K562 (cell line): ENCODE data around the gene NTN4. TPM values are rescaled to one million over a fixed set of nuclear protein-coding genes. Genes with fewer than 3 reads are reported as not detected.

Experiments used
- ATAC-seq: fragments of 200-7000 bp; cut with Tn5 transposase; 3 replicates; pipeline ENCODE4 v1.9.1; 2020; ENCODE audit warnings: moderate library complexity
- BruUV-seq: library from RNA; stranded (reverse); fragments of 400-500 nt; replicated peaks from 2 replicates; lab custom pipeline; 2021; lab: Mats Ljungman, UMichigan
- CTCF ChIA-PET: fragments of 300-600 bp; formaldehyde crosslinking; extraction: SDS; loops from one replicate; lab custom pipeline; 2021; ENCODE audit warnings: low intra/inter-chr PET ratio; lab: Yijun Ruan, JAX
- POLR2A ChIA-PET: fragments of 300-600, 350-650 bp; sonication (Branson Sonifier 250); formaldehyde crosslinking; extraction: SDS; loops from one replicate; lab custom pipeline; 2021; ENCODE audit warnings: antibody characterized with exemption, inconsistent platforms; lab: Yijun Ruan, JAX
- DNase-seq, 4 experiments: peaks; one replicate each; pipeline versions ENCODE4 v3.0.0 to v3.0.0-alpha.2; 2011 to 2018; ENCODE audit warnings: low spot score in 3 of 4, mixed read lengths in 3 of 4; ENCODE audit errors: extremely low read depth in 1 of 4
- FAIRE-seq: peaks from 2 replicates; lab custom pipeline; 2011; peaks lifted over from hg19 to GRCh38; lab: Jason Lieb, UNC
- H2AFZ ChIP-seq: 2 replicates; pipeline ENCODE4 v1.6.0; 2011; ENCODE audit warnings: low read depth, low read length, control low read depth, inconsistent platforms
- H3K27ac ChIP-seq: fragments of 200-600 bp; 3 replicates; pipeline ENCODE4 v1.8.0; 2011; ENCODE audit warnings: low read depth, mild to moderate bottlenecking, control low read depth, inconsistent platforms, low read length, moderate library complexity, mixed read lengths; ENCODE audit errors: extremely low read depth
- H3K27me3 ChIP-seq, 2 experiments: fragments of 300-600 bp in 1 of 2; 2 replicates in 1 of 2; 3 replicates in 1 of 2; pipeline versions ENCODE4 v1.6.0 to v1.8.0; 2011; ENCODE audit warnings: inconsistent platforms in 2 of 2, low read length in 2 of 2, mild to moderate bottlenecking in 1 of 2, mixed read lengths in 1 of 2, moderate library complexity in 1 of 2; ENCODE audit not compliant: control insufficient read depth in 2 of 2, insufficient read depth in 2 of 2
- H3K36me3 ChIP-seq: fragments of 300-600 bp; 3 replicates; pipeline ENCODE4 v1.8.0; 2011; ENCODE audit warnings: mild to moderate bottlenecking, low read length, inconsistent platforms; ENCODE audit not compliant: control insufficient read depth, insufficient read depth
- H3K4me1 ChIP-seq, 2 experiments: fragments of 200-600 bp in 1 of 2; replicated peaks in 1 of 2; 2 replicates in 1 of 2; 3 replicates in 1 of 2; pipeline versions ENCODE4 v1.5.1 to v1.8.0; 2011; ENCODE audit warnings: inconsistent platforms in 2 of 2, low read length in 2 of 2, mild to moderate bottlenecking in 1 of 2, mixed read lengths in 1 of 2, moderate library complexity in 1 of 2; ENCODE audit not compliant: control insufficient read depth in 2 of 2, insufficient read depth in 2 of 2
- H3K4me2 ChIP-seq: 2 replicates; pipeline ENCODE4 v1.6.1; 2011; ENCODE audit warnings: low read length, control low read depth, inconsistent platforms, mixed read lengths; ENCODE audit not compliant: insufficient read depth
- H3K4me3 ChIP-seq: fragments of 200-600 bp; sonication (generic), shearing (Covaris generic); 2 replicates; pipeline ENCODE4 v1.5.1; 2016; ENCODE audit warnings: control low read depth, inconsistent platforms
- H3K79me2 ChIP-seq: fragments of 200-600 bp; 3 replicates; pipeline ENCODE4 v1.8.0; 2011; ENCODE audit warnings: low read length, inconsistent platforms; ENCODE audit not compliant: control insufficient read depth, insufficient read depth
- H3K9ac ChIP-seq, 2 experiments: 2 replicates each; pipeline versions ENCODE4 v1.6.0 to v1.6.1; 2011; ENCODE audit warnings: low read depth in 2 of 2, low read length in 2 of 2, control low read depth in 1 of 2, inconsistent platforms in 1 of 2, mild to moderate bottlenecking in 1 of 2, mixed read lengths in 1 of 2; ENCODE audit not compliant: insufficient read depth in 1 of 2
- H3K9me1 ChIP-seq: one replicate; pipeline ENCODE4 v1.6.0; 2011; ENCODE audit warnings: inconsistent platforms, mild to moderate bottlenecking, low read length, moderate library complexity; ENCODE audit not compliant: control insufficient read depth, insufficient read depth
- H3K9me3 ChIP-seq: replicated peaks from 2 replicates; pipeline ENCODE4 v1.5.1; 2011; ENCODE audit warnings: low read depth, low read length, inconsistent platforms; ENCODE audit not compliant: control insufficient read depth, insufficient read depth
- H4K20me1 ChIP-seq: replicated peaks from 2 replicates; pipeline ENCODE4 v1.6.1; 2011; ENCODE audit warnings: low read length, inconsistent platforms, mixed read lengths; ENCODE audit not compliant: control insufficient read depth, insufficient read depth
- BRD4 ChIP-seq: fragments of 200-600 bp; sonication (generic); IDR thresholded peaks from 2 replicates; pipeline ENCODE4 v1.6.1; 2017; ENCODE audit warnings: inconsistent platforms
- NR2F6 ChIP-seq: fragments of 450-650 bp; formaldehyde crosslinking; IDR thresholded peaks from 2 replicates; pipeline ENCODE4 v1.4.0; 2020; ENCODE audit warnings: mild to moderate bottlenecking
- TCF3 ChIP-seq: sonication (generic); formaldehyde crosslinking; IDR thresholded peaks from 2 replicates; pipeline ENCODE4 v1.4.0; 2020; ENCODE audit warnings: mild to moderate bottlenecking, missing genetic modification reagents
- ZNF232 ChIP-seq: sonication (generic); formaldehyde crosslinking; IDR thresholded peaks from 2 replicates; pipeline ENCODE4 v1.8.0; 2022; ENCODE audit warnings: mild to moderate bottlenecking, missing genetic modification reagents
- WGBS: fragments of 100-300 bp; shearing (Covaris generic); methylation state at CpG from one replicate; pipeline ENCODE4 v1.1.6; 2016; ENCODE audit warnings: low coverage, mixed read lengths; ENCODE audit not compliant: insufficient coverage; ENCODE audit errors: missing lambda C conversion rate; 5-methylcytosine and 5-hydroxymethylcytosine counted together
- in situ Hi-C: fragments of 300-500 bp; cut with MboI; formaldehyde crosslinking; loops from 4 replicates; pipeline ENCODE4 v1.15.0; 2018; ENCODE audit warnings: inconsistent platforms, mixed read lengths
- intact Hi-C: fragments of 100-400 bp; cut with micrococcal nuclease; formaldehyde crosslinking; loops from 2 replicates; pipeline ENCODE4 v1.14.2; 2022
- polyA plus RNA-seq, 8 experiments: library from polyadenylated mRNA; depleted of rRNA in 4 of 8; stranded (reverse) in 5 of 8; unstranded in 3 of 8; fragments of >200 nt; fragmentation: Nextera tagmentation in 2 of 8; fragmentation: Illumina TruSeq in 1 of 8; extraction: Ambion mirVana in 2 of 8; extraction: Trizol in 1 of 8; gene quantifications; 2 replicates each; pipeline versions ENCODE4 v1.2.1 to v1.2.3, GENCODE V29; 2011 to 2014; ENCODE audit warnings: inconsistent platforms in 1 of 8, missing spikeins in 1 of 8
- total RNA-seq, 7 experiments: library from RNA; depleted of rRNA in 6 of 7; stranded (reverse); fragments of >200 nt in 6 of 7; fragmentation: Illumina TruSeq in 2 of 7; extraction: Trizol in 2 of 7; gene quantifications; 2 replicates each; pipeline versions ENCODE4 v1.2.1 to v1.2.3, GENCODE V29; 2011 to 2021; ENCODE audit warnings: low replicate concordance in 1 of 7
- TF ChIP-seq, protein P1 (sequence below), 2 experiments: fragments of 450-650 bp; formaldehyde crosslinking in 1 of 2; IDR thresholded peaks; 2 replicates each; pipeline versions ENCODE4 v1.4.0 to v1.6.1; 2014 to 2020; ENCODE audit warnings: mild to moderate bottlenecking in 2 of 2, borderline replicate concordance in 1 of 2, low read depth in 1 of 2
- TF ChIP-seq, protein P2 (sequence below): sonication (generic); formaldehyde crosslinking; IDR thresholded peaks from 2 replicates; pipeline ENCODE4 v1.5.0; 2020; ENCODE audit warnings: missing genetic modification reagents
- TF ChIP-seq, protein P3 (sequence below), 3 experiments: IDR thresholded peaks in 2 of 3; conservative IDR thresholded peaks in 1 of 3; 2 replicates each; pipeline ENCODE4 v1.5.1; 2011 to 2012; ENCODE audit warnings: low read length in 3 of 3, mild to moderate bottlenecking in 3 of 3, control low read depth in 2 of 3, improper control_type of control experiment in 1 of 3, inconsistent platforms in 1 of 3, low read depth in 1 of 3, mixed read lengths in 1 of 3, moderate library complexity in 1 of 3; ENCODE audit not compliant: insufficient read depth in 2 of 3

The NTN4 gene
- total and polyA plus RNA-seq, 9 of the 15 experiments (the other 6 are each of a cell fraction or from before 2014, with no cell fraction given), result 0.13 TPM; not detected in 8

DNA sequence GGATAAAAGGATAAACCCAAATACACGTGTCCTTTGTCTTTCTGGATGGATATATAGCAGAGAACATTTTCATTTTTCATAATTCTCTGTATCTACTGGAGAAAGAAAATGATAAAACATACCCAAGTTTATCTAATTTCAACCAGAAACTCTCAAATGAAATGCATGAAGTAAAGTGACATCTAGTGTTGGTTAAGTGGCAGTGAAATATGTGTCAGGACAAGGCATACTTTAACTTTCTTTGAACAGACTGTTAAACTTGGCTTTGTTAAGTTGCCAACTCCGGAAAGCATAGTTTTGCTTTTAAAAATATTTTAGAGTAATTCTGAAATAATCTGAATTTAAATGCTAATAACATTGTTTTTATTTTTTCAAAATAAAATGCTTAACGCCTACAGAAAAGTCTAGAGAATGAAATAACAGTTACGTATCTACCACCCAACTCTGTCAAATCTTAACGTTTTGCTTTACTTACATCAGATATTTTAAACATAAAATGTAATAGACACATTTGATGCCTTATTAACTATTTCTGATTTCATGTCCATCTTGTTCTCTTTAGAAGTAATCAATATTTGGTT, 25.2 kb upstream of the NTN4 start:
- Histone ChIP-seq H3K27ac (no peak overlapping the region), H3K9ac (no peak overlapping the region), H3K4me3 (no peak overlapping the region), H4K20me1 (no peaks in the 10 kb centered on the region), H3K9me1 (no peaks in the 10 kb centered on the region), H3K4me1 (no peaks in the 10 kb centered on the region), H3K9me3 (no peaks in the 10 kb centered on the region), H3K79me2 (no peaks in the 10 kb centered on the region), H3K4me2 (no peak overlapping the region), H2AFZ (no peak overlapping the region), H3K36me3 (no peaks in the 10 kb centered on the region), H3K27me3 (peaks cover 0 to 8% of the 10 kb centered on the region in 2 experiments; a peak in 4 of 5 replicates)
- POLR2A ChIA-PET, result no interaction called here
- ATAC-seq (peak; percentile 79), DNase-seq (peak in 2 of 4 experiments; percentile 15 to 16), FAIRE-seq (peak; percentile 87)
- in situ Hi-C loops (loop anchor here (10.0 kb wide), 1 partner anchor 191 kb away; no protein-coding TSS in a partner anchor), intact Hi-C loops (loop anchor here (1.0 kb wide), 2 partner anchors 192 to 233 kb away; no protein-coding TSS in a partner anchor)
- WGBS, result 16% methylated on average over 5 of the region's 5 CpGs
- no TSS peak for BruUV-seq
- CTCF ChIA-PET, result interaction anchor here (0.5 to 0.8 kb wide), 3 partner anchors 234 to 355 kb away, joined by 3 read pairs; no protein-coding TSS in a partner anchor
- TF ChIP-seq BRD4 (no peak), ZNF232 (no peak), NR2F6 (CRISPR knock-in tag) (no peak), TCF3 (CRISPR knock-in tag) (no peak)
- TF ChIP-seq, protein P1, sequence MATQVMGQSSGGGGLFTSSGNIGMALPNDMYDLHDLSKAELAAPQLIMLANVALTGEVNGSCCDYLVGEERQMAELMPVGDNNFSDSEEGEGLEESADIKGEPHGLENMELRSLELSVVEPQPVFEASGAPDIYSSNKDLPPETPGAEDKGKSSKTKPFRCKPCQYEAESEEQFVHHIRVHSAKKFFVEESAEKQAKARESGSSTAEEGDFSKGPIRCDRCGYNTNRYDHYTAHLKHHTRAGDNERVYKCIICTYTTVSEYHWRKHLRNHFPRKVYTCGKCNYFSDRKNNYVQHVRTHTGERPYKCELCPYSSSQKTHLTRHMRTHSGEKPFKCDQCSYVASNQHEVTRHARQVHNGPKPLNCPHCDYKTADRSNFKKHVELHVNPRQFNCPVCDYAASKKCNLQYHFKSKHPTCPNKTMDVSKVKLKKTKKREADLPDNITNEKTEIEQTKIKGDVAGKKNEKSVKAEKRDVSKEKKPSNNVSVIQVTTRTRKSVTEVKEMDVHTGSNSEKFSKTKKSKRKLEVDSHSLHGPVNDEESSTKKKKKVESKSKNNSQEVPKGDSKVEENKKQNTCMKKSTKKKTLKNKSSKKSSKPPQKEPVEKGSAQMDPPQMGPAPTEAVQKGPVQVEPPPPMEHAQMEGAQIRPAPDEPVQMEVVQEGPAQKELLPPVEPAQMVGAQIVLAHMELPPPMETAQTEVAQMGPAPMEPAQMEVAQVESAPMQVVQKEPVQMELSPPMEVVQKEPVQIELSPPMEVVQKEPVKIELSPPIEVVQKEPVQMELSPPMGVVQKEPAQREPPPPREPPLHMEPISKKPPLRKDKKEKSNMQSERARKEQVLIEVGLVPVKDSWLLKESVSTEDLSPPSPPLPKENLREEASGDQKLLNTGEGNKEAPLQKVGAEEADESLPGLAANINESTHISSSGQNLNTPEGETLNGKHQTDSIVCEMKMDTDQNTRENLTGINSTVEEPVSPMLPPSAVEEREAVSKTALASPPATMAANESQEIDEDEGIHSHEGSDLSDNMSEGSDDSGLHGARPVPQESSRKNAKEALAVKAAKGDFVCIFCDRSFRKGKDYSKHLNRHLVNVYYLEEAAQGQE (IDR thresholded peaks at IDR 0.05; ENCODE audit: borderline replicate concordance), result peak; percentile 45; the same call in 1 of the 2 replicates
- TF ChIP-seq, protein P1 (CRISPR knock-in tag; IDR thresholded peaks at IDR 0.05; ENCODE audit: low read depth), result no peak
- TF ChIP-seq, protein P2, sequence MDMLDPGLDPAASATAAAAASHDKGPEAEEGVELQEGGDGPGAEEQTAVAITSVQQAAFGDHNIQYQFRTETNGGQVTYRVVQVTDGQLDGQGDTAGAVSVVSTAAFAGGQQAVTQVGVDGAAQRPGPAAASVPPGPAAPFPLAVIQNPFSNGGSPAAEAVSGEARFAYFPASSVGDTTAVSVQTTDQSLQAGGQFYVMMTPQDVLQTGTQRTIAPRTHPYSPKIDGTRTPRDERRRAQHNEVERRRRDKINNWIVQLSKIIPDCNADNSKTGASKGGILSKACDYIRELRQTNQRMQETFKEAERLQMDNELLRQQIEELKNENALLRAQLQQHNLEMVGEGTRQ, result no peak
- TF ChIP-seq, protein P3, sequence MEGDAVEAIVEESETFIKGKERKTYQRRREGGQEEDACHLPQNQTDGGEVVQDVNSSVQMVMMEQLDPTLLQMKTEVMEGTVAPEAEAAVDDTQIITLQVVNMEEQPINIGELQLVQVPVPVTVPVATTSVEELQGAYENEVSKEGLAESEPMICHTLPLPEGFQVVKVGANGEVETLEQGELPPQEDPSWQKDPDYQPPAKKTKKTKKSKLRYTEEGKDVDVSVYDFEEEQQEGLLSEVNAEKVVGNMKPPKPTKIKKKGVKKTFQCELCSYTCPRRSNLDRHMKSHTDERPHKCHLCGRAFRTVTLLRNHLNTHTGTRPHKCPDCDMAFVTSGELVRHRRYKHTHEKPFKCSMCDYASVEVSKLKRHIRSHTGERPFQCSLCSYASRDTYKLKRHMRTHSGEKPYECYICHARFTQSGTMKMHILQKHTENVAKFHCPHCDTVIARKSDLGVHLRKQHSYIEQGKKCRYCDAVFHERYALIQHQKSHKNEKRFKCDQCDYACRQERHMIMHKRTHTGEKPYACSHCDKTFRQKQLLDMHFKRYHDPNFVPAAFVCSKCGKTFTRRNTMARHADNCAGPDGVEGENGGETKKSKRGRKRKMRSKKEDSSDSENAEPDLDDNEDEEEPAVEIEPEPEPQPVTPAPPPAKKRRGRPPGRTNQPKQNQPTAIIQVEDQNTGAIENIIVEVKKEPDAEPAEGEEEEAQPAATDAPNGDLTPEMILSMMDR (IDR thresholded peaks at IDR 0.05 in 2 of 3, conservative IDR thresholded peaks at IDR 0.05 in 1 of 3; ENCODE audit: insufficient read depth in 2 of 3, low read depth in 1 of 3, low read length in 3 of 3), result peak; percentile 40 to 64 (median 49); a peak in 5 of 6 replicates
